Measurements from ENCODE around the gene NEK7.
"Not testable (repeated sequence)": the region's sequence is repeated elsewhere in the genome, so short reads cannot be mapped to it uniquely, and the experiment has no call there.

DNA sequence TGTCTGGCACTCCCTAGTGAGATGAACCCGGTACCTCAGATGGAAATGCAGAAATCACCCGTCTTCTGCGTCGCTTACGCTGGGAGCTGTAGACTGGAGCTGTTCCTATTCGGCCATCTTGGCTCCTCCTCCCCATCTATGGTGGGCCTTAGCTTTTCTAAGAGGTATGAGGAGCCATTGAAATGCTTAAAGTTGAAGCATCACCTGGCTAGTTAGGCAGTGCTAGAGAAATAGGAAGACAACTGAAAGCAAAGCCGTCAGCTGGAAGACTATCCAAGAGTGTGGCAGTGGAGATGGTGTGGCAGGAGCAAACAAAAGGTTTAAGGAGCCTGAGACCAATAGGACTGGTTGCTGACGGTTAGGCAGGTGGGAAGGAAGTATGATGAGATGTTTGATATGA lies 158.5 kb downstream of the NEK7 start:
- TF ChIP-seq, protein P1, sequence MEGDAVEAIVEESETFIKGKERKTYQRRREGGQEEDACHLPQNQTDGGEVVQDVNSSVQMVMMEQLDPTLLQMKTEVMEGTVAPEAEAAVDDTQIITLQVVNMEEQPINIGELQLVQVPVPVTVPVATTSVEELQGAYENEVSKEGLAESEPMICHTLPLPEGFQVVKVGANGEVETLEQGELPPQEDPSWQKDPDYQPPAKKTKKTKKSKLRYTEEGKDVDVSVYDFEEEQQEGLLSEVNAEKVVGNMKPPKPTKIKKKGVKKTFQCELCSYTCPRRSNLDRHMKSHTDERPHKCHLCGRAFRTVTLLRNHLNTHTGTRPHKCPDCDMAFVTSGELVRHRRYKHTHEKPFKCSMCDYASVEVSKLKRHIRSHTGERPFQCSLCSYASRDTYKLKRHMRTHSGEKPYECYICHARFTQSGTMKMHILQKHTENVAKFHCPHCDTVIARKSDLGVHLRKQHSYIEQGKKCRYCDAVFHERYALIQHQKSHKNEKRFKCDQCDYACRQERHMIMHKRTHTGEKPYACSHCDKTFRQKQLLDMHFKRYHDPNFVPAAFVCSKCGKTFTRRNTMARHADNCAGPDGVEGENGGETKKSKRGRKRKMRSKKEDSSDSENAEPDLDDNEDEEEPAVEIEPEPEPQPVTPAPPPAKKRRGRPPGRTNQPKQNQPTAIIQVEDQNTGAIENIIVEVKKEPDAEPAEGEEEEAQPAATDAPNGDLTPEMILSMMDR (IDR thresholded peaks at IDR 0.05 in 8 of 11, conservative IDR thresholded peaks at IDR 0.05 in 3 of 11) = not testable (repeated sequence)
- TF ChIP-seq POLR2A, POLR2AphosphoS5 (IDR thresholded peaks at IDR 0.05): not testable (repeated sequence)

Measured in spleen (tissue), 7 donors.